GM11168 (cell line): ENCODE data around the gene PSME1.

ENCODE experiments used
- in situ Hi-C: fragments of 300-500 bp; cut with MboI; formaldehyde crosslinking; loops from one replicate; pipeline ENCODE4 v1.12.0; 2022; ENCODE audit warnings: low sequenced_read_pairs; ENCODE audit not compliant: unreplicated experiment

PSME1 gene

DNA sequence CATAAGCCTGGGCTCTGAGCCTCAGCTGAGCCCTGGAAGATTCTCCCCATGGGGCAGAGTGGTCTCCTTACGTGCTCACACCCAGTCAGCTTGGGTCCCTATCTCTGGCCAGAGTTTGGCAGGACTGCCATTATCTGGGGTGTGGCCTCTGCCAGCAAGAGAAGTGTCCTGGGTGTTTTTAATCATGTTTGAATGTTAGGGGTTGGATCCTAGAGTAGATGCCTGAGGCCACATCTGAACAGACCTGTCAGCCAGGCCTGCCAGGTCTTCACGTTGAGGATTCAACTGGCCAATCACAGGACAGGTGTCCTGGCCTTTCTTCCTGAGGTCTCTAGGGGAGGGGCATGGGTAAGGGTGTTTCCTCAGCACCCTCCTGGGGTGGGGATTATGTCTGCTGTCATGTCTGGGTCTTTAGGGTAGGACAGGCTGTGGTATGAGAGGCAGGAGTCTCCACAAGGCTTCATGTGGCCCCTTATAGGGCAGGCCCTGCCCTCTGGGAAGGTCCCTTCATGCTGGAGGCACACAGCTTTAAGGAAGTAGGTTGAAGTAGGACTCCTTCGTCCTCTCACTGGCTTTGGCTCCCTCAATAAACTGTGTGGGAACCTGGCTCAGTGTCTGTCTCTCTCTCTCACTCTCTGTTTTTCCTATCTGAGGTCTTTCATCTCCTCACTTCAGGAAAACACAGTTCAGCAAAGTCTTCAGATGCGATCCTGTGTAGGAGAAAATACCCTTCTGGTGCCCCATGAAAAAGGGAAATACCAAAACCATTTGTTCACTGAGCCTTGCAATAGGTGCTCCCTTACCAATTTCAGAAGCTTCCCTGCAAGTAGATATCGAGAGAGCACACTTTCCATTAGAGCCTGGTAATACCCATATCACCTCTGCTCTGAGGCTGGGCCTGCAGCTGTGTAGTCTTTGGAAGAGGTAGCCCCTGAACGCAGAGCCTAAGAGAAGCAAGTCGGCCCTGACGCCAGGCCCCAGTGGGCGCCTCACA is 12.3 kb upstream of the PSME1 start:
- in situ Hi-C loops = no loop called here

- in situ Hi-C loops = no loop called here
These were observed 9.1 kb upstream of the PSME1 start for GRCh38 chr14:24126939-24127338.

DNA sequence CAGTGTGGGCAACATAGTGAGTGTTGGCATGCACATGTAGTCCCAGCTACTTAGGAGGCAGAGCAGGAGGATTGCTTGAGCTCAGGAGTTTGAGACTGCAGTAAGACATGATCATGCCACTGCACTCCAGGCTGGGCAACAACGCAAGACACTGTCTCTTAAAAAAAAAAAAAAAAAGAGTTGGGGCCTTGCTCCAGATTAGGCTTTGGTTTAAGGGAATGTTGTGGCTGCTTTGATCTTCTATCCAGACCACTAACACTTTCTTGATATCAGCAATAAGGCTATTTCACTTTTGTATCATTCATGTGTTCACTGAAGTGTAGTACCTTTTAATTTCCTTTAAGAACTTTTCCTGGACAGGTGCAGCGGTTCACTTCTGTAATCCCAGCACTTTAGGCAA is 8.3 kb upstream of the PSME1 start:
- in situ Hi-C loops = no loop called here

DNA sequence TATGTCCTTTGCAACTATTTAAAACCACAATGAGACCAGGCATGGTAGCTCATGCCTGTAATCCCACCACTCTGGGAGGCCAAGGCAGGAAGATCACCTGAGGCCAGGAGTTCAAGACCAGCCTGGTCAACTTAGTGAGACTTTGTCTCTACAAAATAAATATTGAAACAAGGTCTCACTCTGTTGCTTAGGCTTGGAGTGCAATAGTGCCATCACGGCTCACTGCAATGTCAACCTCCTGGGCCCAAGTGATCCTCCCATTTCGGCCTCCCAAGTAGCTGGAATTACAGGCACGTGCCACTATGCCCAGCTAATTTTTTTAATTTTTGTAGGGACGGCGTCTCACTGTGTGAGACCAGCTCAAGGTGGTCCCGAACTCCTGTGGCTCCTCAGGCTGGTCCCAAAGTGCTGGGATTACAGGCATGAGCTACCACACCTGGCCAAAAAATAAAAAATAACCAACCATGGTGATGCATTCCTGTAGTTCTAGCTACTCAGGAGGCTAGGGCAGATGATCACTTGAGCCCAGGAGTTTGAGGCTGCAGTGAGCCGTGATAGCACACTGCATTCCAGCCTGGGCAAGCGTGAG is 6.5 kb upstream of the PSME1 start:
- in situ Hi-C loops = no loop called here

GRCh38 chr14:24130380-24130716 is 5.6 kb upstream of the PSME1 start, which contains the start of gene FITM1:
Gene FITM1 (plus strand): TSS chr14:24130659. CDS start chr14:24131564, 905 bp downstream.
- in situ Hi-C loops = no loop called here

DNA sequence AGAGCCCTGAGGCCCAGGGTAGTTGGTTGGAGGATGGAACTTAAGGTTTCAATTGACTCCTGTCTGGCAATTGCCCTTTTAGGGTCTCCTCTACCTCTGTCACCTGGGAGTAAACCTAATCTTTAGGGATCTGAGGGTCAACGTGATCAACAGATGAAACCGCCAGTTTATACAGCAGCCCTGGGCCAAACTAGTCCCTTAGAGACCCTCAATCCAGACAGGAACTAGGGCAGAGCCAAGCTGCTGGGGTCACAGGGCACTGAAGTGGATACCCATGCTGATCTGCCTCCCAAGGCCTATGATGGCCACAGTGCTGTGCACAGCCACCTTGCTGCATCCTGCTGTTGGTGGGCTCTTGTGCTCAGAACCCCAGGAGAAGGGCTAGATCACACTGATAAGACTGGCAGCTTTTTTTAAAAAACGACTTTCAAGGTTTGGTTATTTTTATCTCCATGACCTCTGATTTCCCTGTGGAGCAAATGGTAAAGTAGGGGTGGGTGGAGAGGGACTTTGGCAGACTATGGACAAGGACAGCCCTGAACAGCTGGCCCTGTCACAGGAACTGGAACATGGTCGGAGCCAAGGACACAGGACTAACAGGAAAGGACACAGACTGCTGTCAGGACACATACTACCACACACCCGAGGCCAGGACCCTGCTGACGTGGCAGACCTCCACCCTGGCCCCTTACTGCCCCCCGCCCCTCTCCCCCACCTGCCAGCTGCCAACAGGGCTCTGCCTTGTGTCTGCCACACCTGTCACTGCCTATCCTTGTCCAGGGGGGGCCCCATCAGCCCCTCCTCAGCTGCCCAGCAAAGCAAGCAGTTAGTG is 5.1 kb upstream of the PSME1 start:
- in situ Hi-C loops = no loop called here

- in situ Hi-C loops = no loop called here
These were observed 4.4 kb upstream of the PSME1 start for GRCh38 chr14:24131549-24131966.

DNA sequence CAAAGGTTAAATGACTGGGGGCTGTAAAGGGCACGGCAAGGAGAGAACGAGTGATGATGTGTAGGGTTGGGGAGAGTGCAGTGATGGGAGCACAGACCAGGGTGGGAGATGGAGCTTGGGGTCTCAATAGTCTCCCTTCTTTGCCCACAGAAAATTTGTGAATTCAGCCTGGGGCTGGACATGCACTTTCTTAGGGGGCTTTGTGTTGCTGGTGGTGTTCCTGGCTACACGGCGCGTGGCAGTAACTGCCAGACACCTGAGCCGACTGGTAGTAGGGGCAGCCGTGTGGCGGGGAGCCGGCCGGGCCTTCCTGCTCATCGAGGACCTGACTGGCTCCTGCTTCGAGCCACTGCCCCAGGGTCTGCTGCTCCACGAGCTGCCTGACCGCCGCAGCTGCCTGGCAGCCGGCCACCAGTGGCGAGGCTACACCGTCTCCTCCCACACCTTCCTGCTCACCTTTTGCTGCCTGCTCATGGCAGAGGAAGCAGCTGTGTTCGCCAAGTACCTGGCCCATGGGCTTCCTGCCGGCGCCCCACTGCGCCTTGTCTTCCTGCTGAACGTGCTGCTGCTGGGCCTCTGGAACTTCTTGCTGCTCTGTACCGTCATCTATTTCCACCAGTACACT is 3.8 kb upstream of the PSME1 start:
- in situ Hi-C loops = no loop called here

DNA sequence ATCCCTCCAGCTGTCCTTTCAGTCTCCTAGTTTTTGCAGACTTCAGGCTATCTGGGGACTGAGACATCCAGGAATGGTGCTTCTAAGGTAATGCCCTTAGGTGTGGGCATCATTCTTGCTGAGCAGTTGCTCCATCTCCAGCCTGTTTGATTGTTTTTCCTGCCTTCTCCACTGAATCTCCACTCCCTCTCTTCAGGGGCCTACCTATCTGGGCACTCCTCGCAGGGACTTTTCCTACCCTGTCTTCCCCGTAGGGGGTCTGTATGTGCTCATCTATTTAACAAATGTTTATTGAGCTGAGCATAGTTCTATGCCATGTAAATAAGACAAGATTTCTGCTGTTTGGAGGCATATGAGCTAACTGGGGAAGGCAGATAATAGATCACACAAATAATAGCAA is 3.0 kb upstream of the PSME1 start:
- in situ Hi-C loops = no loop called here

DNA sequence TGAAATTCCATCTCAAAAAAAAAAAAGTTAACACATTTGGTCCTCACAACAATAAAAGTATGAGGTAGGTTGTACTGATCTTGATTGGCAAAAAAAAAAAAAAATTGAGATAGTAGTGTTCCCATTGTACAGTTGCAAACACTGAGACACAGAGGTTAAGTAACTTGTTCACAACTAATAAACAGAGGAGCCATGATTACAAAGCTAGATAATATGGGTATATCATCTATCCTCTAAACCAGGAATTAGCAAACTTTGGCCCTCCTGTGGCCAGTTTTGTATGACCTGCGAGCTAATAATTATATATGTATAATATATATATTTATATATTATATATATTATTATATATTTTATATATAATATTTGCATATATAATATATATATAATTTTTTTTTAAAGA is 2.3 kb upstream of the PSME1 start:
- in situ Hi-C loops = no loop called here

DNA sequence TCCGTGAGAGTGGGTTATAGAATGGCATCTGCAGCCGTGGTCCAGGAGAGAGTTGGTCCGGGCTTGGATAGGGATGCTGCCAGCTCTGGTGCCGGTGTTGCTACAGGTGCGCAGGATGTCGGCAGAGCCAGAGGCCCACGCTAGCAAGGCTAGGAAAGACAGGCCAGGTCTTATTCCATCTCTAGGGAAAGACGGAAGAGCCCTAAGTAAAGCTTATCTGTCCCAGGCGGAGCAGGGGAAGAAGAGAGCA is 485 bp upstream of the PSME1 start:
- in situ Hi-C loops = no loop called here

DNA sequence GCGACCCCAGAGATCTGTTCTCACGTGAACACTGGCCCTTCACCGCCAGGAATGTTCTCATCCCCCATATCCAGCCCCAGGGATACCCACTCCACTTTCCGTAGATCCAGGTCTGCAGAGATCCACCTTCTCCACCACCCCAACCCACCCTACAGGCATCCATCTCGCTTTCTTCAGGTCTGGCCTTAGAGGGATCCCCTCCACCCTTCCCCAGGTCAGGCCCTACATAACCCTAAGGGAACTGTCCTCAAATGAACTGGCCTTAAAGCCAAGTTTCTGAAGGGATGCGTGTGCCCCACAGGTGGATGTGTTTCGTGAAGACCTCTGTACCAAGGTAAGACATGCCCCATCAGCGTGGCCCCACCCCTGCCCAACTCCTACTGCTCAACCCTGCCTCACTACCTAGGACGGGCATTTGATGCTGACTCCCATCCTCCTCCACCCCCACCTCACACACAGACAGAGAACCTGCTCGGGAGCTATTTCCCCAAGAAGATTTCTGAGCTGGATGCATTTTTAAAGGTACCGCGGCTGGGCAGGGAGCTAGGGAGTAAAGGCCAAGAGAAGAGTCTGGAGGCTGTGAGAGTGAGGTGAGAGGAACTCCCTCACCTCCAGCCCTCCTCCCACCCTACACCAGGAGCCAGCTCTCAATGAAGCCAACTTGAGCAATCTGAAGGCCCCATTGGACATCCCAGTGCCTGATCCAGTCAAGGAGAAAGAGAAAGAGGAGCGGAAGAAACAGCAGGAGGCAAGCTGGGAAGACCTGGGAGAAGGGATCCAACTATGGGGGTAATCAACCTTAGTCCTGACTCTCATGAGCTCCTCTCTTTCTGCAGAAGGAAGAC is 912 bp downstream of the PSME1 start:
- in situ Hi-C loops = no loop called here

DNA sequence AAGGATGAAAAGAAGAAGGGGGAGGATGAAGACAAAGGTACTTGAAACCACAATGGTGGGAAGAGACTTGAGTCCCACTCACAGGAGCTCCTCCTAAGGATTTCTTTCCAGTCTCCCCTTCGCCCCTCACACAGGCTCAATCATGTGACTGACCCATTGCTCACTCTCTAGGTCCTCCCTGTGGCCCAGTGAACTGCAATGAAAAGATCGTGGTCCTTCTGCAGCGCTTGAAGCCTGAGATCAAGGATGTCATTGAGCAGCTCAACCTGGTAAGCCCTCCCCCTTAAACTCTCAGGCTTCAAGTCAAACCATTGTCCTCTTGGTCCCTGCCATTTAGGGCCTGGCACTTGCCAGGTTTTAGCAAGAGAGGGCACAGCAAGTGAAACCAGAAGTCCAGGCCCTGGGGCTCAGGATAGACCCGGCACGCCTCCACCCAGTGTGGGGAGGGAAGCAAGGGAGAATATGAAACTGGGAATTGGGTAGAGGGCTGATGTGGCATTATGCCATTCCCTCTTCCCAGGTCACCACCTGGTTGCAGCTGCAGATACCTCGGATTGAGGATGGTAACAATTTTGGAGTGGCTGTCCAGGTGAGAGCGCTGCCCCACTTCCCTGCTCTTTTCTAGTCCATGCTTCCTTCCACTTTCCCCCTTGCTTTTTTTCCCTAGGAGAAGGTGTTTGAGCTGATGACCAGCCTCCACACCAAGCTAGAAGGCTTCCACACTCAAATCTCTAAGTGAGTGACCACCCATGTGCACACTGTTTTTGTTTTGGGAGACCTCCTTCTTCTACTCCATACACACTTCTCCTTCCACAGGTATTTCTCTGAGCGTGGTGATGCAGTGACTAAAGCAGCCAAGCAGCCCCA is 1.8 kb downstream of the PSME1 start:
- in situ Hi-C loops = no loop called here

GRCh38 chr14:24138396-24139271 is 2.6 kb downstream of the PSME1 start:
- in situ Hi-C loops = no loop called here

DNA sequence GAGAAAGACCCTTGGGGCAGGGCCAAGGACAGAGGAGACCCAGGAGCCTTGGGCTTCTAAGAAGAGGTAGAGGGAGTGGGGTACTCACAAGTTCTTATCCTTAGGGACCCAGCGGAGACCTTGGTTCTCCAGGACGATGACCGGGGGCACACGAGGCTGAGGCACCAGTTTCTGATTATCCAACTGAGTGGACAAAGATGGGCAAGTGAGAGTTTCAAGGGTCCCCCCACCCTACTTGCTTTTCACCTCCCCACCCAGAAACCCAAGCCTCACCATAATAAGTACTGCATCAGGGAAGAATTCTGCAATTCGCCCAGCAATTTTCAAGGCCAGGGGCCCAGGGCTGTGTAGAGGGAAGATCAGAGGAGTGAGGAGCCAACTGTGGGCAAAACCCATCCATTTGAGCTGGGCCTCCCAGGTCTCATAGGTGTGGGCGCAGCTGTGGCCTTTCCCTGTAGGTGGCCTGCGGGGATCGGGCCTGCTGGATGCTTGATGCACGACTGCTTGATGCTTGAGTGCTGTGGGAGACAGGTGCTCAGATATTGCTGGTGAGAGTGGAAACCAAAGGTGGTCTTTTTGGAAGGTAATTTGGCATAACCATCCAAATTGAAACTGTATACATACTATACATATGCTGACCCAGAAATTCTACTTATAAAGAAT is 3.4 kb downstream of the PSME1 start:
- in situ Hi-C loops = no loop called here

GRCh38 chr14:24141097-24141880 is 5.3 kb downstream of the PSME1 start, which contains the start of gene EMC9:
Gene EMC9 (minus strand): TSS chr14:24141591. CDS start chr14:24141304, 287 bp downstream.
- in situ Hi-C loops = no loop called here

- in situ Hi-C loops = no loop called here
These were observed 7.5 kb downstream of the PSME1 start for GRCh38 chr14:24143511-24143910.
